LNCAP (cell line): Measurements from ENCODE around the gene RBM39.

Source experiments
- CTCF ChIP-seq: fragments of 450-650 bp; IDR thresholded peaks from 2 replicates; pipeline ENCODE4 v1.5.1; 2017; ENCODE audit warnings: mild to moderate bottlenecking

The RBM39 gene

GRCh38 chr20:35741892-35742740 is at the start of gene RBM39:
Gene RBM39 (minus strand): TSS chr20:35742260. CDS start chr20:35740874, 1,386 bp downstream.
- no peak for TF ChIP-seq CTCF

GRCh38 chr20:35791821-35792220 is 49.8 kb upstream of the RBM39 start:
- no peak for TF ChIP-seq CTCF

- TF ChIP-seq CTCF = no peak
Measured at GRCh38 chr20:35791097-35791496, 49.0 kb upstream of the RBM39 start.

- no peak for TF ChIP-seq CTCF
Measured at GRCh38 chr20:35788796-35789195, 46.7 kb upstream of the RBM39 start.

- TF ChIP-seq CTCF = no peak
Measured at GRCh38 chr20:35776513-35777101, 34.5 kb upstream of the RBM39 start.

- no peak for TF ChIP-seq CTCF
Measured at GRCh38 chr20:35774391-35774790, 32.3 kb upstream of the RBM39 start.

- no peak for TF ChIP-seq CTCF
Measured at GRCh38 chr20:35773154-35773751, 31.2 kb upstream of the RBM39 start.
